BLaER1 (cell line): ENCODE measurements around the gene NHLRC1.

Experiments
- H3K27ac ChIP-seq: shearing (Covaris generic); formaldehyde crosslinking; 2 replicates; pipeline ENCODE4 v1.8.1; 2022
- H3K27me3 ChIP-seq: shearing (Covaris generic); formaldehyde crosslinking; 2 replicates; pipeline ENCODE4 v1.8.1; 2022
- H3K36me3 ChIP-seq: shearing (Covaris generic); formaldehyde crosslinking; 2 replicates; pipeline ENCODE4 v1.8.1; 2022
- H3K4me1 ChIP-seq: shearing (Covaris generic); formaldehyde crosslinking; 2 replicates; pipeline ENCODE4 v1.8.1; 2022
- H3K4me2 ChIP-seq: shearing (Covaris generic); formaldehyde crosslinking; 2 replicates; pipeline ENCODE4 v1.8.1; 2022
- H3K4me3 ChIP-seq: shearing (Covaris generic); formaldehyde crosslinking; 2 replicates; pipeline ENCODE4 v1.8.1; 2022
- H3K9ac ChIP-seq: shearing (Covaris generic); formaldehyde crosslinking; 2 replicates; pipeline ENCODE4 v1.8.1; 2022
- H3K9me3 ChIP-seq: shearing (Covaris generic); formaldehyde crosslinking; 2 replicates; pipeline ENCODE4 v1.8.1; 2022
- H4K20me1 ChIP-seq: shearing (Covaris generic); formaldehyde crosslinking; 2 replicates; pipeline ENCODE4 v1.8.1; 2022
- Cebpa-rat ChIP-seq: shearing (Covaris generic); IDR thresholded peaks from 2 replicates; pipeline ENCODE4 v1.8.1; 2022

The NHLRC1 gene

GRCh38 chr6:18141805-18142590, 19.5 kb upstream of the NHLRC1 start:
- Histone ChIP-seq H3K27ac (no peak overlapping the region), H3K4me3 (no peak overlapping the region), H3K27me3 (no peaks in the 10 kb centered on the region), H3K9me3 (no peaks in the 10 kb centered on the region), H3K4me1 (no peaks in the 10 kb centered on the region), H3K4me2 (no peak overlapping the region), H3K36me3 (peaks cover 24% of the 10 kb centered on the region), H4K20me1 (no peaks in the 10 kb centered on the region), H3K9ac (no peak overlapping the region)
- no peak for TF ChIP-seq Cebpa-rat

GRCh38 chr6:18139935-18140621, 17.6 kb upstream of the NHLRC1 start:
- H3K27me3 ChIP-seq = no peaks in the 10 kb centered on the region
- H3K4me3 ChIP-seq = no peak overlapping the region
- H3K27ac ChIP-seq = no peak overlapping the region
- H3K4me2 ChIP-seq = no peak overlapping the region
- no peaks in the 10 kb centered on the region for H3K9me3 ChIP-seq
- H4K20me1 ChIP-seq = no peaks in the 10 kb centered on the region
- H3K9ac ChIP-seq = no peak overlapping the region
- H3K4me1 ChIP-seq = no peaks in the 10 kb centered on the region
- no peak for TF ChIP-seq Cebpa-rat
- peaks cover 24% of the 10 kb centered on the region for H3K36me3 ChIP-seq

DNA sequence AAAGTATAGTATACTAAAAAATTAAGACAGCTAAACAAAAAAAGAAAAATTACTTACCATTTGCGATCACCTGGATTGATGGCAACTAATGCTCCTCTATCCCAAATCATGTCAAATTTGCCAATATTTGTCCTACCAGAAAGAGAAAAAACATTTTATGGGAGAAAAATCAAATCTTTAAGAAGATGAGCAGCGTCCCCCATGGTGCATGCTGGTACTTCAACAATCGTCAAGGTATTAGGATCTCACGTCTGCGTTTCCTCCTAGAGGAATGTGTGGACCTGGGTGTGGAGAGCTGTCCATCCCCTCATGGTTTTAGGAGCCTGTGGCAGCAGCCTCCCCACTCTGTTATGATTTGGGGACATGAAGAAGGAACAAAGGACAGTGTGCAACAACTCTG, 16.4 kb upstream of the NHLRC1 start:
- no peak for TF ChIP-seq Cebpa-rat
- H3K9ac ChIP-seq = no peak overlapping the region

DNA sequence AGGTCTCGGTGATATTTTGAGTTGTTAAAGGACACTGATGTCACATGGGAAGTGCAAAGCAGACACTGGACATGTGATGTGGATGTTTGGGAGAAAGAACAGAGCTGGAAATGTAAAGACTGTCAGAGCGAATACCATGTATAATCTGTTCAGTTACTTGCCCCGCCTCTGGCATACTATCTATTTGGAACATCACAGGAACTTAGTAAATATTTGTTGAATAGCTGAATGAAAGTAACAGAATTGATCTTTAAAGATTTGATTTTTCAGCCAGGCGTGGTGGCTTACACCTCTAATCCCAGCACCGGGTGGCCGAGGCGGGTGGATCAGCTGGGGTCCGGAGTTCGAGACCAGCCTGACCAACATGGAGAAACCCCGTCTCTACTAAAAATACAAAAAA, 13.8 kb upstream of the NHLRC1 start:
- Histone ChIP-seq H3K4me1 (no peaks in the 10 kb centered on the region), H3K27ac (no peak overlapping the region), H3K27me3 (no peaks in the 10 kb centered on the region), H3K9me3 (no peaks in the 10 kb centered on the region), H3K4me3 (no peak overlapping the region), H3K9ac (no peak overlapping the region), H3K4me2 (no peak overlapping the region), H3K36me3 (peaks cover 24% of the 10 kb centered on the region), H4K20me1 (no peaks in the 10 kb centered on the region)
- TF ChIP-seq Cebpa-rat = no peak

More for the DNA sequence above, 16.4 kb upstream of the NHLRC1 start:
- Histone ChIP-seq H3K36me3 (peaks cover 24% of the 10 kb centered on the region), H3K9me3 (no peaks in the 10 kb centered on the region), H3K4me2 (no peak overlapping the region), H3K4me1 (no peaks in the 10 kb centered on the region), H3K4me3 (no peak overlapping the region), H3K27me3 (no peaks in the 10 kb centered on the region), H4K20me1 (no peaks in the 10 kb centered on the region), H3K27ac (no peak overlapping the region)

DNA sequence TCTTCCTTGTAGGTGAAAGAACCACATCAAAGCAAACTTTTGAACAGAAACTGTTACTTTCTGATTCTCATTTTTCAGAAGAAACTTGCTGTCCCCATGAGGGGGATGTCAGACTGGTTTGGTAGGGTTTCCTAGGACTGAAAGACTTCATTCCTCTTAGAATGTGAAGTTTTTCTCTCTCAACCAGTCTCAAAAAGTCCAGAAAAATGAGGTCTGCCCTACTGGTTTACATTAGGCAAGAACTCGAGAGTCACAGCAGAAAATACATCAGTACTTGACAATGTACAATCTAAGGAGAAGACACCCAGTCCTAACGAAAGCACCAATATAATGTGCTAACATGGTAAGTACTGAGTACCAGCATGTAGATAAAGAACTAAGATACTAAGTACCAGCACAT, 12.7 kb upstream of the NHLRC1 start:
- H3K9me3 ChIP-seq = no peaks in the 10 kb centered on the region
- no peak overlapping the region for H3K27ac ChIP-seq
- H3K4me1 ChIP-seq = no peaks in the 10 kb centered on the region
- H3K36me3 ChIP-seq = peaks cover 16% of the 10 kb centered on the region
- no peaks in the 10 kb centered on the region for H3K27me3 ChIP-seq
- H3K4me3 ChIP-seq = no peak overlapping the region
- no peak for TF ChIP-seq Cebpa-rat
- H3K9ac ChIP-seq = no peak overlapping the region
- no peak overlapping the region for H3K4me2 ChIP-seq
- no peaks in the 10 kb centered on the region for H4K20me1 ChIP-seq

- peaks cover 4% of the 10 kb centered on the region for H3K36me3 ChIP-seq
- H4K20me1 ChIP-seq = no peaks in the 10 kb centered on the region
- no peaks in the 10 kb centered on the region for H3K9me3 ChIP-seq
- H3K9ac ChIP-seq = no peak overlapping the region
- no peaks in the 10 kb centered on the region for H3K4me1 ChIP-seq
- no peak for TF ChIP-seq Cebpa-rat
- no peaks in the 10 kb centered on the region for H3K27me3 ChIP-seq
- no peak overlapping the region for H3K4me3 ChIP-seq
- H3K27ac ChIP-seq = no peak overlapping the region
- no peak overlapping the region for H3K4me2 ChIP-seq
These were observed 9.9 kb upstream of the NHLRC1 start for GRCh38 chr6:18132346-18132745.

- no peaks in the 10 kb centered on the region for H4K20me1 ChIP-seq
- peaks cover 15% of the 10 kb centered on the region for H3K9me3 ChIP-seq
- no peak overlapping the region for H3K4me3 ChIP-seq
- no peak for TF ChIP-seq Cebpa-rat
- H3K4me1 ChIP-seq = no peaks in the 10 kb centered on the region
- no peak overlapping the region for H3K9ac ChIP-seq
- no peaks in the 10 kb centered on the region for H3K27me3 ChIP-seq
- no peak overlapping the region for H3K27ac ChIP-seq
- H3K36me3 ChIP-seq = 0 out of 2 replicates have a peak, but pooled peaks cover 7% of the 10 kb centered on the region
- no peak overlapping the region for H3K4me2 ChIP-seq
These were observed 3.6 kb upstream of the NHLRC1 start for GRCh38 chr6:18126121-18126520.

GRCh38 chr6:18121580-18122127, 823 bp downstream of the NHLRC1 start:
- H3K9me3 ChIP-seq = peaks cover 15% of the 10 kb centered on the region
- 0 out of 2 replicates have a peak, but pooled peaks cover 4% of the 10 kb centered on the region for H3K36me3 ChIP-seq
- H3K9ac ChIP-seq = no peak overlapping the region
- no peak overlapping the region for H3K4me3 ChIP-seq
- no peaks in the 10 kb centered on the region for H3K27me3 ChIP-seq
- H4K20me1 ChIP-seq = no peaks in the 10 kb centered on the region
- H3K27ac ChIP-seq = no peak overlapping the region
- no peak overlapping the region for H3K4me2 ChIP-seq
- TF ChIP-seq Cebpa-rat = no peak
- H3K4me1 ChIP-seq = peaks cover 8% of the 10 kb centered on the region

- H3K4me1 ChIP-seq = peaks cover 11% of the 10 kb centered on the region
- H3K4me2 ChIP-seq = no peak overlapping the region
- H4K20me1 ChIP-seq = no peaks in the 10 kb centered on the region
- no peaks in the 10 kb centered on the region for H3K27me3 ChIP-seq
- H3K36me3 ChIP-seq = 0 out of 2 replicates have a peak, but pooled peaks cover 4% of the 10 kb centered on the region
- no peak overlapping the region for H3K9ac ChIP-seq
- no peak overlapping the region for H3K4me3 ChIP-seq
- no peak for TF ChIP-seq Cebpa-rat
- H3K27ac ChIP-seq = no peak overlapping the region
- H3K9me3 ChIP-seq = peaks cover 15% of the 10 kb centered on the region
These were observed 3.2 kb downstream of the NHLRC1 start for GRCh38 chr6:18119236-18119635.

DNA sequence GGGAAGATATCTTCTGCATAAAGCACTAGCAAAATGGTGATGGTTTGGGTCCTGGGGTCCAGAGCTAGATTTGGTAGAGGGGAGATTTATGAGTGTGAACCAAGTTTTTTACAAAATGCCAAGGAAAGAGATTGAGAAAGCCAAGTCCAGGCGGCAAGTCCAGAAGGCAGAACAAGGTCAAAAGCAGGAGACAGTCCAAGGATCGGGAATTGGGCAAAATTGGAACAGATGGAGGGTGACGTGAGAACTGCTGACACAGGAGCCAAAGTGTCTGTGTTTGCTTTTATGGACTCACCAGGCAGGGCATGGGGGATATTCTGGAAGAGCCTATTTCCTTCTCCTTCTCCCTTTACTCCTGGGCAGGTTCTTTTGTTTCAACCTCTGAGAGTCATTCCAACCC, 4.1 kb downstream of the NHLRC1 start:
- no peak overlapping the region for H3K4me3 ChIP-seq
- H3K4me2 ChIP-seq = no peak overlapping the region
- H3K4me1 ChIP-seq = peaks cover 11% of the 10 kb centered on the region
- no peak for TF ChIP-seq Cebpa-rat
- no peaks in the 10 kb centered on the region for H4K20me1 ChIP-seq
- H3K9ac ChIP-seq = no peak overlapping the region
- no peaks in the 10 kb centered on the region for H3K27me3 ChIP-seq
- peaks cover 15% of the 10 kb centered on the region for H3K9me3 ChIP-seq
- H3K27ac ChIP-seq = no peak overlapping the region
- 0 out of 2 replicates have a peak, but pooled peaks cover 4% of the 10 kb centered on the region for H3K36me3 ChIP-seq
